Testis (tissue), 3 donors: ENCODE data around the gene PRSS35. TPM values are rescaled to one million over a fixed set of nuclear protein-coding genes. Genes with fewer than 3 reads are reported as not detected.
A peak's percentile ranks its signal among the peaks of the same experiment; 100 is the strongest.

Experiments
- DNase-seq: peaks from one replicate; pipeline ENCODE4 v3.0.0-alpha.2; 2019
- H3K27ac ChIP-seq, 2 donors: fragments of 200-600 bp; sonication (generic); one replicate each; pipeline ENCODE4 v1.5.1; 2019
- H3K27me3 ChIP-seq: fragments of 200-600 bp; sonication (generic); one replicate; pipeline ENCODE4 v1.5.1; 2019
- H3K36me3 ChIP-seq: fragments of 200-600 bp; sonication (generic); one replicate; pipeline ENCODE4 v1.5.1; 2017; ENCODE audit warnings: low read depth; ENCODE audit errors: missing control alignments
- H3K4me1 ChIP-seq: fragments of 200-600 bp; sonication (generic); one replicate; pipeline ENCODE4 v1.5.1; 2019
- H3K4me3 ChIP-seq, 2 donors: fragments of 200-600 bp; sonication (generic); one replicate each; pipeline ENCODE4 v1.5.1; 2017 to 2019
- H3K9me3 ChIP-seq: fragments of 200-600 bp; sonication (generic); one replicate; pipeline ENCODE4 v1.5.1; 2017
- CTCF ChIP-seq, 3 experiments: fragments of 450-650 bp in 2 of 3; fragments of 200-600 bp in 1 of 3; sonication (generic) in 1 of 3; IDR thresholded peaks; one replicate each; pipeline ENCODE4 v1.5.1; 2016 to 2019; ENCODE audit warnings: antibody characterized with exemption in 3 of 3, mild to moderate bottlenecking in 2 of 3, moderate library complexity in 1 of 3
- POLR2A ChIP-seq: fragments of 450-650 bp; IDR thresholded peaks from one replicate; pipeline ENCODE4 v1.6.1; 2017; ENCODE audit warnings: antibody characterized with exemption, mild to moderate bottlenecking, moderate library complexity
- WGBS, 2 donors: methylation state at CpG; one replicate each; pipeline ENCODE4 v1.1.5; 2018; 5-methylcytosine and 5-hydroxymethylcytosine counted together
- intact Hi-C: fragments of 100-400 bp; cut with DNase I; formaldehyde crosslinking; loops from one replicate; pipeline ENCODE4 v1.15.1; 2023; ENCODE audit warnings: low total_unique reads
- polyA plus RNA-seq: library from polyadenylated mRNA; stranded (reverse); fragments of 350-450 nt; fragmentation: Illumina TruSeq; extraction: RNeasy Lipid Tissue Mini Kit (QIAGEN cat#74804); gene quantifications from one replicate; pipeline ENCODE4 v1.2.3, GENCODE V29; 2014; ENCODE audit warnings: low read depth, low replicate concordance; ENCODE audit not compliant: insufficient read depth
- total RNA-seq, 2 donors: library from RNA; depleted of rRNA; stranded (reverse); fragments of >200 nt; gene quantifications; one replicate each; pipeline ENCODE4 v1.2.3, GENCODE V29; 2016

Gene PRSS35
- total and polyA plus RNA-seq, 3 donors from 2014 or later, result 2.3 to 6.9 (median 3.4) TPM

- 53 to 60% methylated on average over 8 of the region's 8 CpGs for WGBS, 2 donors
- TF ChIP-seq POLR2A, result no peak
- TF ChIP-seq CTCF (IDR thresholded peaks at IDR 0.05), result no peak
- no peaks in the 10 kb centered on the region for H3K27me3 ChIP-seq
- intact Hi-C loops, result loop anchor here (10.0 kb wide), 2 partner anchors 86 to 296 kb away; no protein-coding TSS in a partner anchor
- no peak overlapping the region for H3K27ac ChIP-seq
- H3K36me3 ChIP-seq, result no peaks in the 10 kb centered on the region
- peak overlapping the region in 1 of 2 donors; percentile 63 for H3K4me3 ChIP-seq
- DNase-seq, result no peak
- no peaks in the 10 kb centered on the region for H3K9me3 ChIP-seq
- H3K4me1 ChIP-seq, result peaks cover 2% of the 10 kb centered on the region
These were observed 1.1 kb upstream of the PRSS35 start for GRCh38 chr6:83511266-83511665.

- intact Hi-C loops, result loop anchor here (10.0 kb wide), 2 partner anchors 90 to 300 kb away; no protein-coding TSS in a partner anchor
- Histone ChIP-seq H3K4me3 (no peak overlapping the region), H3K27ac (no peak overlapping the region), H3K9me3 (no peaks in the 10 kb centered on the region), H3K36me3 (no peaks in the 10 kb centered on the region), H3K4me1 (peaks cover 2% of the 10 kb centered on the region), H3K27me3 (no peaks in the 10 kb centered on the region)
- DNase-seq, result no peak
- TF ChIP-seq CTCF (IDR thresholded peaks at IDR 0.05) (no peak), POLR2A (no peak)
- 36 to 48% methylated on average over 1 of the region's 1 CpG for WGBS, 2 donors
These were observed 2.1 kb downstream of the PRSS35 start for GRCh38 chr6:83514466-83514865.

- peaks cover 2% of the 10 kb centered on the region for H3K4me1 ChIP-seq
- TF ChIP-seq CTCF (IDR thresholded peaks at IDR 0.05) (peak; percentile 75 to 87 (median 85)), POLR2A (no peak)
- no peak overlapping the region for H3K27ac ChIP-seq
- H3K27me3 ChIP-seq, result no peaks in the 10 kb centered on the region
- no peaks in the 10 kb centered on the region for H3K36me3 ChIP-seq
- no peak overlapping the region for H3K4me3 ChIP-seq
- DNase-seq, result peak; percentile 57
- intact Hi-C loops, result loop anchor here (10.0 kb wide), 2 partner anchors 90 to 300 kb away; no protein-coding TSS in a partner anchor
- no peaks in the 10 kb centered on the region for H3K9me3 ChIP-seq
- WGBS, 2 donors, result 22 to 36% methylated on average over 4 of the region's 4 CpGs
These were observed 2.6 kb downstream of the PRSS35 start for GRCh38 chr6:83514866-83515466.

GRCh38 chr6:83517500-83517899, 5.2 kb downstream of the PRSS35 start:
- intact Hi-C loops, result loop anchor here (10.0 kb wide), 2 partner anchors 93 to 303 kb away; no protein-coding TSS in a partner anchor
- Histone ChIP-seq H3K27ac (no peak overlapping the region), H3K9me3 (no peaks in the 10 kb centered on the region), H3K27me3 (no peaks in the 10 kb centered on the region), H3K4me1 (no peaks in the 10 kb centered on the region), H3K36me3 (no peaks in the 10 kb centered on the region), H3K4me3 (no peak overlapping the region)
- WGBS, 2 donors, result 84 to 100% methylated on average over 1 of the region's 1 CpG
- no peak for TF ChIP-seq CTCF (IDR thresholded peaks at IDR 0.05)
- no peak for TF ChIP-seq POLR2A
- DNase-seq, result no peak
